Calu3 (cell line): Measurements from ENCODE around the gene GIPC1. TPM values are rescaled to one million over a fixed set of nuclear protein-coding genes. Genes with fewer than 3 reads are reported as not detected.
"Not testable (repeated sequence)": the region's sequence is repeated elsewhere in the genome, so short reads cannot be mapped to it uniquely, and the experiment has no call there.

Source experiments
- BruUV-seq: library from RNA; stranded (reverse); fragments of 400-500 nt; replicated peaks from 2 replicates; lab custom pipeline; 2021; lab: Mats Ljungman, UMichigan
- CTCF ChIA-PET: fragments of 300-600 bp; sonication (Branson Sonifier 250); formaldehyde crosslinking; loops from one replicate; lab custom pipeline; 2022; ENCODE audit warnings: antibody characterized with exemption; lab: Charles Lee
- DNase-seq: peaks from one replicate; pipeline ENCODE4 v3.0.0; 2022
- H3K27ac Mint-ChIP-seq: one replicate; pipeline ENCODE4 v1.8.0; 2022; ENCODE audit warnings: mixed read lengths; ENCODE audit not compliant: unreplicated experiment
- H3K27me3 Mint-ChIP-seq: one replicate; pipeline ENCODE4 v1.8.0; 2022; ENCODE audit warnings: mixed read lengths; ENCODE audit not compliant: unreplicated experiment
- H3K36me3 Mint-ChIP-seq: one replicate; pipeline ENCODE4 v1.8.0; 2022; ENCODE audit warnings: mild to moderate bottlenecking, moderate library complexity, mixed read lengths; ENCODE audit not compliant: insufficient read depth, unreplicated experiment
- H3K4me1 Mint-ChIP-seq: one replicate; pipeline ENCODE4 v1.8.0; 2022; ENCODE audit warnings: mild to moderate bottlenecking, low read depth, mixed read lengths; ENCODE audit not compliant: unreplicated experiment
- H3K4me3 Mint-ChIP-seq: one replicate; pipeline ENCODE4 v1.8.0; 2022; ENCODE audit warnings: mild to moderate bottlenecking, low read depth, moderate library complexity, mixed read lengths; ENCODE audit not compliant: unreplicated experiment
- H3K9me3 Mint-ChIP-seq: one replicate; pipeline ENCODE4 v1.8.0; 2022; ENCODE audit warnings: low read depth, mixed read lengths; ENCODE audit not compliant: unreplicated experiment
- intact Hi-C: fragments of 100-400 bp; cut with micrococcal nuclease; formaldehyde crosslinking; loops from one replicate; pipeline ENCODE4 v1.10.0; 2022; ENCODE audit not compliant: unreplicated experiment
- total RNA-seq: library from RNA; stranded (reverse); gene quantifications from 2 replicates; pipeline ENCODE4 v1.2.3, GENCODE V29; 2022
- TF ChIP-seq, protein P1 (sequence below): fragments of 200-600 bp; IDR thresholded peaks from one replicate; pipeline ENCODE4 v1.8.0; 2022; ENCODE audit warnings: antibody characterized with exemption; ENCODE audit not compliant: unreplicated experiment

Gene GIPC1
- total RNA-seq, 1 experiment from 2014 or later = 139 TPM

- H3K4me1 Mint-ChIP-seq = no peaks in the 10 kb centered on the region
- no peak overlapping the region for H3K27ac Mint-ChIP-seq
- intact Hi-C loops = no loop called here
- CTCF ChIA-PET = interaction anchor here (0.7 kb wide), 2 partner anchors 37 to 661 kb away, joined by 3 to 4 read pairs; no protein-coding TSS in a partner anchor
- H3K4me3 Mint-ChIP-seq = no peak overlapping the region
- no TSS peak for BruUV-seq
- no peaks in the 10 kb centered on the region for H3K9me3 Mint-ChIP-seq
- no peaks in the 10 kb centered on the region for H3K27me3 Mint-ChIP-seq
- TF ChIP-seq, protein P1, sequence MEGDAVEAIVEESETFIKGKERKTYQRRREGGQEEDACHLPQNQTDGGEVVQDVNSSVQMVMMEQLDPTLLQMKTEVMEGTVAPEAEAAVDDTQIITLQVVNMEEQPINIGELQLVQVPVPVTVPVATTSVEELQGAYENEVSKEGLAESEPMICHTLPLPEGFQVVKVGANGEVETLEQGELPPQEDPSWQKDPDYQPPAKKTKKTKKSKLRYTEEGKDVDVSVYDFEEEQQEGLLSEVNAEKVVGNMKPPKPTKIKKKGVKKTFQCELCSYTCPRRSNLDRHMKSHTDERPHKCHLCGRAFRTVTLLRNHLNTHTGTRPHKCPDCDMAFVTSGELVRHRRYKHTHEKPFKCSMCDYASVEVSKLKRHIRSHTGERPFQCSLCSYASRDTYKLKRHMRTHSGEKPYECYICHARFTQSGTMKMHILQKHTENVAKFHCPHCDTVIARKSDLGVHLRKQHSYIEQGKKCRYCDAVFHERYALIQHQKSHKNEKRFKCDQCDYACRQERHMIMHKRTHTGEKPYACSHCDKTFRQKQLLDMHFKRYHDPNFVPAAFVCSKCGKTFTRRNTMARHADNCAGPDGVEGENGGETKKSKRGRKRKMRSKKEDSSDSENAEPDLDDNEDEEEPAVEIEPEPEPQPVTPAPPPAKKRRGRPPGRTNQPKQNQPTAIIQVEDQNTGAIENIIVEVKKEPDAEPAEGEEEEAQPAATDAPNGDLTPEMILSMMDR = no peak
- no peaks in the 10 kb centered on the region for H3K36me3 Mint-ChIP-seq
- DNase-seq = no peak
Observed at GRCh38 chr19:14542711-14543328, 46.9 kb upstream of the GIPC1 start.

DNA sequence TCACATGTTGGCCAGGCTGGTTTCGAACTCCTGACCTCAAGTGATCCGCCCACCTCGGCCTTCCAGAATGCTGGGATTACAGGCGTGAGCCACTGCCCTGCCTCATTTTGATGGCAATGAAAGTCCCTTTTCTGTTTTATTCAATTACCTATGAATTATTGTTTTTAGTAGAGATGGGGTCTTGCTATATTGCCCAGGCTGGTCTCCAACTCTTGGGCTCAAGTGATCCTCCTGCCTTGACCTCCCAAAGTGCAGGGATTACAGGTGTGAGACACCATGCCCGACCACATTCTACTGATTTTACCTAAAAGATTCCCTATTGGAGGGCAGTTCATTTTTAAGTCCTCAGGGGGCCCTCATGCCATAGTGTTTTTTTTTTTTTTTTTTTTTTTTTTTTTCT, 46.1 kb upstream of the GIPC1 start:
- H3K36me3 Mint-ChIP-seq, BruUV-seq, H3K27ac Mint-ChIP-seq, H3K4me1 Mint-ChIP-seq, CTCF ChIA-PET, DNase-seq, H3K9me3 Mint-ChIP-seq, H3K27me3 Mint-ChIP-seq, H3K4me3 Mint-ChIP-seq, intact Hi-C loops: not testable (repeated sequence)

- TF ChIP-seq, protein P1 = no peak
- Mint-ChIP-seq H3K36me3 (no peaks in the 10 kb centered on the region), H3K27ac (no peak overlapping the region), H3K4me1 (no peaks in the 10 kb centered on the region), H3K27me3 (no peaks in the 10 kb centered on the region), H3K9me3 (no peaks in the 10 kb centered on the region), H3K4me3 (no peak overlapping the region)
- no TSS peak for BruUV-seq
- no peak for DNase-seq
- intact Hi-C loops = no loop called here
- CTCF ChIA-PET = no interaction called here
Observed at GRCh38 chr19:14540741-14541525, 45.0 kb upstream of the GIPC1 start.

GRCh38 chr19:14536926-14537692, 41.2 kb upstream of the GIPC1 start:
- peak; percentile 68 for DNase-seq
- Mint-ChIP-seq H3K9me3 (no peaks in the 10 kb centered on the region), H3K4me1 (no peaks in the 10 kb centered on the region), H3K36me3 (peaks cover 5% of the 10 kb centered on the region), H3K27ac (no peak overlapping the region), H3K4me3 (no peak overlapping the region), H3K27me3 (no peaks in the 10 kb centered on the region)
- TF ChIP-seq, protein P1 = no peak
- intact Hi-C loops = no loop called here
- BruUV-seq = no TSS peak
- CTCF ChIA-PET = interaction anchor here (0.6 to 0.7 kb wide), 2 partner anchors 112 to 156 kb away, joined by 3 to 5 read pairs; partner anchors contain the start of gene ADGRE5
